Measurements from ENCODE around the gene NPAS4. TPM values are rescaled to one million over a fixed set of nuclear protein-coding genes. Genes with fewer than 3 reads are reported as not detected.
"Not testable (repeated sequence)": the region's sequence is repeated elsewhere in the genome, so short reads cannot be mapped to it uniquely, and the experiment has no call there.

NPAS4 gene
- total RNA-seq, 3 donors from 2014 or later (not counting 1 experiment from before 2014, with no cell fraction given), result not detected

DNA sequence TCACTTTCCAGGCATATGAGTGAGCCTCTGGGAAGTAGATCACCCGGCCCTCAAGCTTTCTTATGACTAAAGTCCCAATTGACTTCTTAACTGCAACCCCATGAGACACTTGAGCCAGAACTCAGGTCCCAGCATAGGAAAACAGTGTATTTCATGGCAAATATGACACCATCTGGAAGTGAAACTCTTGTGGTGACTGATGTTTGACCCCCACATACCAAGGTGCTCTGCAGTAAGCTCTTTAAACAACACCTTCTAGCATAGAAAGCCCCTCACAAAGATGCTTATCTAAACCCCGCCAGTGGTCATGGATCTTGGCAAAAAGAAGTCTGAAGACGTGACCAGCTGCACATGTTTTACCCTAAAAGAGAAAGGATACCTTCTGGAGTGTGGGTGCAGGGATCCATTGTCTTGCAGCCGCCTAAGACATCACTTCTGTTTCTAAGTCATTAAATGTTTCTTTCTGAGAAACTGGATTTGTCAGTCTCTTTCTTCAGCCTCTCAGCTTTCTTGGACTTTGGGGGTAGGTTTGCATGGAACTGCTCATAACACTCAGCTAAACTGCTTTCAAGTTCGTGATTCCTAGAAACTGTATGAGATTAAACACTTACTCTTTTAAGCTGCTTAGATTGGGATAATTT lies 38.4 kb downstream of the NPAS4 start:
- Mint-ChIP-seq H3K4me1 (peaks cover 11 to 12% of the 10 kb centered on the region in 2 donors), H3K36me3 (no peaks in the 10 kb centered on the region), H3K4me3 (no peak overlapping the region), H3K9me3 (no peaks in the 10 kb centered on the region), H3K27me3 (ENCODE audit: low read depth in 2 of 2) (peaks cover 0 to 4% of the 10 kb centered on the region in 2 donors), H3K27ac (no peak overlapping the region)
- no peak for ATAC-seq
- WGBS (ENCODE audit: insufficient coverage), result 66% methylated on average over 5 of the region's 5 CpGs
- H3K4me3 ChIP-seq (ENCODE audit: low read length), result no peak overlapping the region
- H3K27me3 ChIP-seq (ENCODE audit: control insufficient read depth, insufficient read depth, low read length), result no peaks in the 10 kb centered on the region
- TF ChIP-seq, protein P1, sequence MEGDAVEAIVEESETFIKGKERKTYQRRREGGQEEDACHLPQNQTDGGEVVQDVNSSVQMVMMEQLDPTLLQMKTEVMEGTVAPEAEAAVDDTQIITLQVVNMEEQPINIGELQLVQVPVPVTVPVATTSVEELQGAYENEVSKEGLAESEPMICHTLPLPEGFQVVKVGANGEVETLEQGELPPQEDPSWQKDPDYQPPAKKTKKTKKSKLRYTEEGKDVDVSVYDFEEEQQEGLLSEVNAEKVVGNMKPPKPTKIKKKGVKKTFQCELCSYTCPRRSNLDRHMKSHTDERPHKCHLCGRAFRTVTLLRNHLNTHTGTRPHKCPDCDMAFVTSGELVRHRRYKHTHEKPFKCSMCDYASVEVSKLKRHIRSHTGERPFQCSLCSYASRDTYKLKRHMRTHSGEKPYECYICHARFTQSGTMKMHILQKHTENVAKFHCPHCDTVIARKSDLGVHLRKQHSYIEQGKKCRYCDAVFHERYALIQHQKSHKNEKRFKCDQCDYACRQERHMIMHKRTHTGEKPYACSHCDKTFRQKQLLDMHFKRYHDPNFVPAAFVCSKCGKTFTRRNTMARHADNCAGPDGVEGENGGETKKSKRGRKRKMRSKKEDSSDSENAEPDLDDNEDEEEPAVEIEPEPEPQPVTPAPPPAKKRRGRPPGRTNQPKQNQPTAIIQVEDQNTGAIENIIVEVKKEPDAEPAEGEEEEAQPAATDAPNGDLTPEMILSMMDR (IDR thresholded peaks at IDR 0.05), result no peak
- no peak for DNase-seq
- peaks cover 11% of the 10 kb centered on the region for H3K4me1 ChIP-seq (ENCODE audit: control insufficient read depth, insufficient read depth, low read length)
- no peaks in the 10 kb centered on the region for H3K9me3 ChIP-seq (ENCODE audit: control insufficient read depth, insufficient read depth, low read length)
- intact Hi-C loops (cut with micrococcal nuclease), result no loop called here
- H3K27ac ChIP-seq (ENCODE audit: low read length), result no peak overlapping the region
- H3K36me3 ChIP-seq (ENCODE audit: control insufficient read depth, insufficient read depth, low read length), result no peaks in the 10 kb centered on the region

DNA sequence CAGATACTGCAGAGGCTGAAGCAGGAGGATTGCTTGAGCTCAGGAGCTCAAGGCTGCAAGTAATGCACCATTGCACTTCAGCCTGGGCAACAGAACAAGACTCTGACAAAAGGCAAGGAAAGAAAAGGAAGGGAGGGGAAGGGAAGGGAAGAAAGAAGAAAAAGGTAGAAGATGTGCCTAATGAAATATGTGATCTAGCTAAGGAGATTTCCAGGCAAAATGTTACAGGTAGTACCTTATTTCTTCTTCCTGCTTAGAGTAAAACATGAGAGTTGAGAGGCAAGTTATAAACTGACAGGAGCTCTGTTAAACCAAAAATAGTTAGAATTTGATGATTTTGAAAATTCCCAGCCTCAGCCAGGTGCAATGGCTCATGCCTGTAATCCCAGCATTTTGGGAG lies 41.2 kb downstream of the NPAS4 start:
- no peak overlapping the region for H3K4me3 ChIP-seq (ENCODE audit: low read length)
- intact Hi-C loops (cut with micrococcal nuclease), result no loop called here
- ATAC-seq (no peak), DNase-seq (no peak)
- H3K4me1 ChIP-seq (ENCODE audit: control insufficient read depth, insufficient read depth, low read length), result peaks cover 21% of the 10 kb centered on the region
- Mint-ChIP-seq H3K9me3 (no peaks in the 10 kb centered on the region), H3K4me1 (peaks cover 8 to 14% of the 10 kb centered on the region in 2 donors), H3K27ac (no peak overlapping the region), H3K27me3 (ENCODE audit: low read depth in 2 of 2) (no peaks in the 10 kb centered on the region), H3K36me3 (no peaks in the 10 kb centered on the region), H3K4me3 (no peak overlapping the region)
- TF ChIP-seq, protein P1 (IDR thresholded peaks at IDR 0.05), result no peak
- H3K27ac ChIP-seq (ENCODE audit: low read length), result no peak overlapping the region
- H3K9me3 ChIP-seq (ENCODE audit: control insufficient read depth, insufficient read depth, low read length), result no peaks in the 10 kb centered on the region
- H3K36me3 ChIP-seq (ENCODE audit: control insufficient read depth, insufficient read depth, low read length), result no peaks in the 10 kb centered on the region
- no peaks in the 10 kb centered on the region for H3K27me3 ChIP-seq (ENCODE audit: control insufficient read depth, insufficient read depth, low read length)

DNA sequence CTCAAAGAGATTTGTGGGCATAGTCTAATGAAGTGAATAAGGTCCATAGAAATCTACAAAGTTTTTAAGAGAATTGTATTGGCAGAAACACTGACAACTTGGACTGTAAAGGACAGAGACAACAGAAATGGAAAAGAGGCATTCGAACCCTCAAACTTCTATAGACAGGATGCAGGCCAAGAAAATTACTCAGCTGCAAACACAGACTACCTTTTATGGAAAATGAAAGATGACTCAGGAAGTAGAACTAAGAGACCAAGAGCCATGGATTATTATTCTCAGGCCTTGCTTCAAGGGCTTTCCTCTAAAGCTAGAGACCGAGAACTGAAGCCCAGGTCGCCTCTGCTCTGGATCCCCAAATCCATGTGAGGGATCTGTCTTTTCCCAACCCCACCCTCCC lies 42.1 kb downstream of the NPAS4 start:
- no peaks in the 10 kb centered on the region for H3K36me3 Mint-ChIP-seq

DNA sequence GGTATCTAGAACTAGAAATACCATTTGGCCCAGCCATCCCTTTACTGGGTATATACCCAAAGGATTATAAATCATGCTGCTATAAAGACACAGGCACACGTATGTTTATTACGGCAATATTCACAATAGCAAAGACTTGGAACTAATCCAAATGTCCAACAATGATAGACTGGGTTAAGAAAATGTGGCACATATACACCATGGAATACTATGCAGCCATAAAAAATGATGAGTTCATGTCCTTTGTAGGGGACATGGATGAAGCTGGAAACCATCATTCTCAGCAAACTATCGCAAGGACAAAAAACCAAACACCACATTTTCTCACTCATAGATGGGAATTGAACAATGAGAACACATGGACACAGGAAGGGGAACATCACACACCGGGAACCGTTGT lies 43.3 kb downstream of the NPAS4 start:
- WGBS (ENCODE audit: insufficient coverage), result no CpG with 5 or more reads among the region's 5 CpGs
- H3K27me3 Mint-ChIP-seq (ENCODE audit: low read depth in 2 of 2); H3K27me3 ChIP-seq (ENCODE audit: control insufficient read depth, insufficient read depth, low read length); H3K9me3 Mint-ChIP-seq; H3K27ac Mint-ChIP-seq; H3K36me3 Mint-ChIP-seq; H3K9me3 ChIP-seq (ENCODE audit: control insufficient read depth, insufficient read depth, low read length); H3K4me3 ChIP-seq (ENCODE audit: low read length); DNase-seq; ATAC-seq; H3K27ac ChIP-seq (ENCODE audit: low read length); H3K36me3 ChIP-seq (ENCODE audit: control insufficient read depth, insufficient read depth, low read length); intact Hi-C loops (cut with micrococcal nuclease): not testable (repeated sequence)
- H3K4me1 ChIP-seq (ENCODE audit: control insufficient read depth, insufficient read depth, low read length), result peaks cover 26% of the 10 kb centered on the region
- Mint-ChIP-seq H3K4me1 (peaks cover 13 to 21% of the 10 kb centered on the region in 2 donors), H3K4me3 (peak overlapping the region; percentile 18)

More for the DNA sequence above, 42.1 kb downstream of the NPAS4 start:
- ATAC-seq, result no peak
- Mint-ChIP-seq H3K9me3 (no peaks in the 10 kb centered on the region), H3K4me1 (peaks cover 13 to 21% of the 10 kb centered on the region in 2 donors), H3K27ac (no peak overlapping the region), H3K4me3 (no peak overlapping the region), H3K27me3 (ENCODE audit: low read depth in 2 of 2) (no peaks in the 10 kb centered on the region)
- Histone ChIP-seq H3K4me3 (ENCODE audit: low read length) (no peak overlapping the region), H3K36me3 (ENCODE audit: control insufficient read depth, insufficient read depth, low read length) (no peaks in the 10 kb centered on the region), H3K9me3 (ENCODE audit: control insufficient read depth, insufficient read depth, low read length) (no peaks in the 10 kb centered on the region), H3K27me3 (ENCODE audit: control insufficient read depth, insufficient read depth, low read length) (no peaks in the 10 kb centered on the region), H3K27ac (ENCODE audit: low read length) (no peak overlapping the region), H3K4me1 (ENCODE audit: control insufficient read depth, insufficient read depth, low read length) (peaks cover 29% of the 10 kb centered on the region)
- DNase-seq, result no peak
- TF ChIP-seq, protein P1 (IDR thresholded peaks at IDR 0.05), result no peak
- intact Hi-C loops (cut with micrococcal nuclease), result no loop called here
- 95% methylated on average over 3 of the region's 3 CpGs for WGBS (ENCODE audit: insufficient coverage)

Measured in natural killer cell (primary cell).